OCI-LY3 (cell line): ENCODE measurements around the gene MAST1.

Source experiments
- CTCF ChIP-seq: fragments of 200-600, 300-600 bp; sonication (generic); IDR thresholded peaks from 2 replicates; pipeline ENCODE4 v1.5.1; 2014; ENCODE audit warnings: antibody characterized with exemption, low read length, low read depth
- EZH2phosphoT487 ChIP-seq: fragments of 200-600 bp; shearing (Covaris generic); IDR thresholded peaks from 2 replicates; pipeline ENCODE4 v1.6.1; 2018; ENCODE audit warnings: antibody characterized with exemption, mixed run types, low read depth

DNA sequence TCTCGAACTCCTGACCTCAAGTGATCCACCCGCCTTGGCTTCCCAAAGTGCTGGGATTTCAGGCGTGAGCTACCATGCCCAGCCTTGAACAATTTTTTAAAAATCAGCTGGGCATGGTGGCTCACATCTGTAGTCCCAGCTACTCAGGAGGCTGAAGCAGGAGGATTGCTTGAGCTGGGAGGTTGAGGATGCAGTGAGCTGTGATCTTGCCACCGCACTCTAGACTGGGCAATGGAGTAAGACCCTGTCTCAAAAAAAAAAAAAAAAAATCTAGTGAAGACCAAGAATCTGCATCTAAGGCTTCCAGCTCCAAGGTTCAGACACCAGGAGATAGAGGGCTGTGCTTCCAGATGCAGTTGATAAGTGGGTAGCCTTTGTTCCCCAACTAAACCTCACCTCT, 25.8 kb downstream of the MAST1 start:
- TF ChIP-seq CTCF, result no peak
- no peak for TF ChIP-seq EZH2phosphoT487
